22Rv1 (cell line): ENCODE results near the gene FBN2.

ENCODE experiments used
- H3K27ac ChIP-seq: fragments of 450-650 bp; 2 replicates; pipeline ENCODE4 v1.5.1; 2017
- ZFX ChIP-seq: fragments of 450-650 bp; IDR thresholded peaks from 2 replicates; pipeline ENCODE4 v1.6.1; 2017; ENCODE audit warnings: antibody characterized with exemption, borderline replicate concordance
- TF ChIP-seq, protein P1 (sequence below): fragments of 450-650 bp; IDR thresholded peaks from 2 replicates; pipeline ENCODE4 v1.5.1; 2017; ENCODE audit warnings: mild to moderate bottlenecking

The FBN2 gene

DNA sequence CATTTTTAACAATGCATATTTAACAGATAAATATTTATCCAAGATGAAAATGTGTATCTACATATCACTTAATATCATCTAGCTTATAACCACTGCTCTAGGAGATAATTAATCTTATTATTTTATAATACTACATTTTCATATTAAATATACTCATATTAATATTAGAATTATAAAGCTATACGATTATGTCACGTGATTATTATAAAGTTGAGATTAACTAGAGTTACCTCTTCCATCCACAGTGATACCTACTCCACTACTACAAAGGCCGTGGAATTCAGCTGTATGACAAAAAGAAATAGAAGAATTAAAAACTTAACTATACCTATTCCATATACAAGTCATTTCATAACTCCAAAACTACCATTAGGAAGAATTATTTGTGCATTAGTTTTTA, 171.9 kb downstream of the FBN2 start:
- H3K27ac ChIP-seq: no peak overlapping the region
- TF ChIP-seq ZFX: no peak

DNA sequence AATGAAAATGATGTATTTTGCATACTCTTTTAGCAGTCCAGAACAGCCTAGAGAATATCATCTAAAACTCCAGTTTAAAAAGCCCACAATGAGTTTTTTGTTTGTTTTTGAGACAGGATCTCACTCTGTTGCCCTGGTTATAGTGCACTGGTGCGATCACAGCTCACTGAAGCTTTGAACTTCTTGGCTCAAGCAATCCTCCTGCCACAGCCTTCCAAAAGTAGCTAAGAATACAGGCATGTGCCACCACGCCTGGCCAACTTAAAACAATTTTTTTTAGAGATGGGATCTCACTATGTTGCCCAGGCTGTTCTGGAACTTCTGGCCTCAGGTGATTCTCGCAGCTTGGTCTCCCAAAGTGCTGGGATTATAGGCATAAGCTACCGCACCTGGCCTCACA, 175.7 kb downstream of the FBN2 start:
- H3K27ac ChIP-seq: no peak overlapping the region
- no peak for TF ChIP-seq ZFX
- TF ChIP-seq, protein P1, sequence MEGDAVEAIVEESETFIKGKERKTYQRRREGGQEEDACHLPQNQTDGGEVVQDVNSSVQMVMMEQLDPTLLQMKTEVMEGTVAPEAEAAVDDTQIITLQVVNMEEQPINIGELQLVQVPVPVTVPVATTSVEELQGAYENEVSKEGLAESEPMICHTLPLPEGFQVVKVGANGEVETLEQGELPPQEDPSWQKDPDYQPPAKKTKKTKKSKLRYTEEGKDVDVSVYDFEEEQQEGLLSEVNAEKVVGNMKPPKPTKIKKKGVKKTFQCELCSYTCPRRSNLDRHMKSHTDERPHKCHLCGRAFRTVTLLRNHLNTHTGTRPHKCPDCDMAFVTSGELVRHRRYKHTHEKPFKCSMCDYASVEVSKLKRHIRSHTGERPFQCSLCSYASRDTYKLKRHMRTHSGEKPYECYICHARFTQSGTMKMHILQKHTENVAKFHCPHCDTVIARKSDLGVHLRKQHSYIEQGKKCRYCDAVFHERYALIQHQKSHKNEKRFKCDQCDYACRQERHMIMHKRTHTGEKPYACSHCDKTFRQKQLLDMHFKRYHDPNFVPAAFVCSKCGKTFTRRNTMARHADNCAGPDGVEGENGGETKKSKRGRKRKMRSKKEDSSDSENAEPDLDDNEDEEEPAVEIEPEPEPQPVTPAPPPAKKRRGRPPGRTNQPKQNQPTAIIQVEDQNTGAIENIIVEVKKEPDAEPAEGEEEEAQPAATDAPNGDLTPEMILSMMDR: no peak

DNA sequence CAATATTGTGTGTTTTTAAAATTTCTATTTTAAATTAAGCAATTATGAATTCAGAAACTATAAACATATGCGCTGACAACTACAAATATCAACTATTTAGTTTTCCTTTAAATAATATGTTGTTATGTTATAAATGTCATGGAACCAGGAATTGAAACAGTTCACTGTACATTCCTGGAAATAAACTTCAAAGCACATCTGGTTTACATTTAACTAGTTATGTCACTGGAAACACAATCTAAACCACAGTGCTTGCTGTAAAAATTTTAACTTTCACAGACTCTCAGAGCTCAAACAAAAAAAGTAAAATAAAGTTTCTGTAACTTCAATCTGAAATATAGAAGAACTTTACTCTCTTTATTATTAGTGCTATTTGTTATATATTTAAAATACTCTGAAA, 179.2 kb downstream of the FBN2 start:
- no peak overlapping the region for H3K27ac ChIP-seq
- TF ChIP-seq, protein P1: no peak
- TF ChIP-seq ZFX: no peak

DNA sequence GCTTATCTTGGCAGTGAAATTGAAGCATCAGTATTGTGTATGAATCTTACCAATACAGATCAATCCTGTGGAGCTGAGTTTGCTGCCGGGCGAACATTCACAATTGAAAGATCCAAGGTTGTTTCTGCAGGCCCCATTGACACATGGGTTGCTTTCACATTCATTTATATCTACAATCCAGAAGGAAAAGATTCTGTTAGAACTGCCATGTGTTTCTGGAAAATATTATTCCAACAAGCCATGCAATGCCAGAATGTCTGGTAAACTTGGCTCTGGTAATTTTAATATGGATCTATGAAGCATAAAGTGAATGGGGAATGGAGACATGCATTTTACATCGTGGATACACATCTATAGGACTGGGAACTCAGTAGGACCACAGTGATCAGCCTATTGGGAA, 180.8 kb downstream of the FBN2 start:
- TF ChIP-seq, protein P1: no peak
- TF ChIP-seq ZFX: no peak
- no peak overlapping the region for H3K27ac ChIP-seq

DNA sequence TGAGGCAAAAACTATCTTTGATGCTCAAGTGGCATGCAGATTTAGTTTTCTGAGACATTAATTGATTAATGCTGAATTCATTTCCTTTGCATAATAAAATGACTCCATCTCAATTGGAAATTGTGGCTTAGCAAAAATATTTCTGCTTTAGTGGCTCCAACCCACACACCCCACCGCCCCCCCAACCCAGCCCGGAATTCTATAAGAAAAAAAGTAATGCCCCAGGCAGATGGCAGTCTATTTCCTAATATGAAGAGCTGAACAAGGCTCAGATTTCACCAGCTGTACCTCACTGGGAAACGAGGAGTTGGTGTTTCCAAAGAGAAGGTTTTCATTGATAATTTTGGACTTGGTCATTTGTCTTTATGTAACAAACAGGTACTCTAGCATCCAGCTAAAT, 182.1 kb downstream of the FBN2 start:
- no peak overlapping the region for H3K27ac ChIP-seq
- TF ChIP-seq, protein P1: no peak

DNA sequence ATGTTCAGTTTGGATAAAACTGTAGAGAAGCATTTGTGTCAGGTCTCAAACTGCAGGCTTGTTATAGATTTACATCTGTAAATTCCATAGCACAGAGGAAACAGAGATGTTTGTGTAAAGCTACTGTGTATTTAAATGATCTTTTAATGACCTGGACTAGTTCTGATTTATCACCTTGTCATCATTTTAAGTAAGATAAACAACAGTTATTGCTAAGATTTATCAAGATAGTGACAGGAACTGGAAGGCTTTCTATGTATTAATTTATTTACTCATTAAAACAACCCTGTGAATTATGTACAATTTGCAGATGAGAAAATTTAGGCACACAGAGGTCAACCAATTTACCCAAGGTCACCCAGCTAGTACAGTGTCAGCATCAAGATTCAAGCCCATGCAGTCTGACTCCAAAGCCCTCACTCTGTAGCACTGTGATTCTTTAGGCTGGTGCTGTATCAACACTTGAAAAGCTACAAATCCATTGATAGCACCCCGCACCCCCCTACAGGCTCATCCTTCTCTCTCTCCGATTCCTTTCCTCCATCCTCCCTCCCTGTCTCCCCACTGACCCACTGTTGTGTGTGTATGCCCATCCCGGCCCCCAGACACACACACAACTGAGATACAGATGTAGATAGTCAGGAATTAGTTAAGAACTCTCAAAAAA, 184.5 kb downstream of the FBN2 start:
- no peak overlapping the region for H3K27ac ChIP-seq
- TF ChIP-seq, protein P1: no peak
- no peak for TF ChIP-seq ZFX

DNA sequence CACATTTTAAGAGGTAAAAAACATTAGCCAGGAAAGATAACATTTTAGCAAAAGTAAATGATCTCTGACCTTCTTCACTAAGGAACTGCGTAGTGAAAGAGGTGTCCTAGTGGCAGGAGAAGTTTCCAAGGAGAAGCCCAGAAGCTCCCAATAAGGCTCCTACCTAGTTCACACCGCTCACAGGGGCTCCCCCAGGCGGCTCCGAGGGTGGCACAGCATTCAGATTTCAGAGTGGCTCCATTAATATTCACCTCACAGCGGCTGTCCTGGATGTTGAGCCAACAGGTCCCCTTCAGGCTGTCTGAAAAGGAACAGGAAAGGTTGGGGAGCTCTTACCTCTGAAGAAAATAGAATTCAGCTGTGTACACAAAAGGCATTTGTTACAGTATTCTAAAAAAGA, 187.3 kb downstream of the FBN2 start:
- no peak for TF ChIP-seq ZFX
- TF ChIP-seq, protein P1: no peak
- no peak overlapping the region for H3K27ac ChIP-seq
